GM19452 (cell line): ENCODE measurements around the gene ZRANB1.
A peak's percentile ranks its signal among the peaks of the same experiment; 100 is the strongest.
"Not testable (repeated sequence)": the region's sequence is repeated elsewhere in the genome, so short reads cannot be mapped to it uniquely, and the experiment has no call there.

Source experiments
- ATAC-seq: cut with Tn5 transposase; IDR thresholded peaks from one replicate; pipeline ENCODE4 v1.9.1; 2021; ENCODE audit not compliant: unreplicated experiment

The ZRANB1 gene

DNA sequence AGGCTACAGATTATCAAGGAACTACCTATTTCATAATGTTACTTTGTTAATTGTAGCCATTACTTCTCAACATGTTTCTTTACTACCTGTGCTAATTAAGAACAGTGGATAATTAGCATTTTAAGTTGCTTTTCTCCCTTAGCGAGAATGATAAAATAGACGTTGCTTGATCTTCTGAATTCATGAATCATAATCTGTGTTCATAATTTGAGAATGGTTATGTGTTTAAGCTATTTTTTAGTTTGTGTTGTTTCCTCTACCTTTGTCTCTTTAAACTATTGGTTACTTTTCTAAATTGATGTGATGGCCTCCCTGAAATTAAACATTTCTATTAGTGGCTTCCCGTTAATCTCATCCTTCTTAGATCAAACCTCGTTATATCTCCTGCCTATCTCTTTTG lies at the start of gene ZRANB1:
ZRANB1 (plus strand) TSS at position 301 of the 400 bp plus-strand sequence. CDS start 371 bp downstream, outside the sequence.
- no peak for ATAC-seq

- ATAC-seq, result no peak
Observed at GRCh38 chr10:124892905-124893304, 49.0 kb upstream of the ZRANB1 start.

DNA sequence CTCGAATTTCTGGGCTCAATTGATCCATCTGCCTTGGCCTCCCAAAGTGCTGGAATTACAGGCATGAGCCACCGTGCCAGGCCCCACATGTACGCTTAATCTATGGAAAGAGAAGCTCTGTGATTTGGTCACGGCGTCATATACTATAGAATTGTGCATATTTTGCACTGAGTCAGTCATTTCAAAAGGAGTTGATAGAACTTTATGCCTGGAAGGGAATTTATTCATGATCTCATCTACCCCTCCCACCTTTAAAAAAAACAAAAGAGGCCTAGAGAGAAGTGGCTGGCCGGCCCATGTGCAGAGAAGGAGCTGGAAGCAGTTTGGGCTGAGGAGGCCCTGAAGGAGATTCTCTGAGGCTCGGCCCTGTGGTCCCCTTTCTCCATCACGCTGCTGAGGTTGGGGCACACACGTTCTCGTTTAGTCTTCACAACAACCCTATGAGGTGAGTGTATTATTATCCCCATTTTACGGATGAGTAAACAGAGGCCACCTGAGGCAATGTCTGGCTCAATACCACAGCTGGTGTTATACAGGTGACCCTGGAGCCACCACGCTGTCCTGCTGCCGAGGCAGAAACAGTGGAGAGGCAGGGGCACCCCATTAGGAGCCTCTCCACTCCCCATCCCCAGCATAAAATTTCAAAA lies 47.2 kb upstream of the ZRANB1 start:
- ATAC-seq, result no peak

DNA sequence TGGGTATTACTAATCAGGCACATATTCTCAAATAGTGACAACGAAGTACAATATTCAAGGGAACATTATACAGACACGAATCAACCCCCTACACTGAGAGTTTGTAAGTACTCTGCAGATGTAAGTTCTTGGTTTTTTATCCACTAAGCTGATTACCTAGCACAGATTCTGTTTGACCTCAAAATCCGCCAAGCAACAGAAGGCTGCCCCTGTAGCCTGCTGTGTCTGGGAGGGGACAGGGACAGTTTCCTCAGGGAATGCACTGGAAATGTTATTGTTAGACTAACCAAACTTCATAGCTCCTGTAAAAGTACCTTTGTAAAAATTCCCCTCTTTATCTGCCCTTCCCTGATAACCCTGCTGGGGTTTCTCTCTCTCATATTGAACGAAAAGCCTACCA lies 45.2 kb upstream of the ZRANB1 start:
- ATAC-seq, result no peak

DNA sequence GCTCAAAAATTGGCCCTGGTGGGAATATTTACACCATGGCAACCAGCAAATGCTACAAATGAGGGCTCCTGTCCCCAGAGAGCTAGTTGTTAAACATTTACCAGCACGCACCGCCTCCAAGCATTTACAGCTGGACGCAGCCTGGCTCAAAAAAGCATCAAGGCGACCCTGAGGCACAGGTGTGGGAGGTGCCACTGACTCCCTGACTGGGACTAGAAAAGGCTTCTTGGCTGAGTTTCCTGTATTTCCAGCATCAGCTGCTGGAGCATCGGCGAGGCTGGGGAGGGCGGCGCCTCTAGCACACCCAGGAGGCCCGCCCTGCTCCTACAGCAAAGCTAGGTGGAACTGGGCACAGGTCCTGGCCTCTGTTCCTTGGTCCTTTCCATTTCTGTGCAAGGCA lies 43.5 kb upstream of the ZRANB1 start:
- ATAC-seq, result no peak

DNA sequence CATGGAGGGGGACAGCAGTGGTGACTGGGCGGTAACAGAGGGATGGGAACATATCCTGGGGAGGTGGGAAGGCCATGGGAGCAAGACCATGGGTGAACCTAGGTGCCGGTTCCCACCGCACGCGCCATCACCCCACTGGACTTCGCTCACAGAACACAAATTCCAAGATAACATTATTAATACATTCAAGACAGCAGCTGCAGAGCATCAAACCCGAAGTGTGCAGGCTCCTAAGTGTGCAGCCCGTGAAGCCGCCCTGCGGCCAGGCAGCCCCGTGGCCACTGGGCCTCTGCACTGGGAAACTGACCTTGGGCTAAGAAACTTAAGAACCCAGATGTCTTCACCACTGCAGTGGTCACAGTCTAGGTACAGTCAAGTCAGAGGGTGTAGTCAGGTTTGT lies 42.8 kb upstream of the ZRANB1 start:
- ATAC-seq, result no peak

GRCh38 chr10:124902462-124902861 lies 39.5 kb upstream of the ZRANB1 start:
- ATAC-seq, result no peak

DNA sequence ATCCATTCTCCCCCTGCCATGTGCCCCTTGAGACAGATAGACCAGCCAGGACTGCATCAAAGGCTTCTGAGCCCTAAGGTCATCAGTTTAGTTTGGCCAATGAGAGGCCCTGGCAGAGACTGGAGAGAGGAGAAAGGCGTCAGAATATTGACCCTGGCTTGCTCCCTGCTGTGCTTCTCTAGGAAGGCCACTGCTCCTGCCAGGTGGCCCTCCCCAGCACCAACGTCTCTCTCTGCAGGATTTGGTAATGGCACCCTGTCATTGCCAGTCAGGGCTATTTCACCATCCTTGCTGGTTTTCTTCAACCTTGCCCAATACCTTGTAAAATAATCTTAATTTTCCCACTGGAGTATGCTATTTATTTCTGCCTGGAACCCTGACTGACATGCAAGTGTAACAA lies 38.8 kb upstream of the ZRANB1 start:
- ATAC-seq, result no peak

DNA sequence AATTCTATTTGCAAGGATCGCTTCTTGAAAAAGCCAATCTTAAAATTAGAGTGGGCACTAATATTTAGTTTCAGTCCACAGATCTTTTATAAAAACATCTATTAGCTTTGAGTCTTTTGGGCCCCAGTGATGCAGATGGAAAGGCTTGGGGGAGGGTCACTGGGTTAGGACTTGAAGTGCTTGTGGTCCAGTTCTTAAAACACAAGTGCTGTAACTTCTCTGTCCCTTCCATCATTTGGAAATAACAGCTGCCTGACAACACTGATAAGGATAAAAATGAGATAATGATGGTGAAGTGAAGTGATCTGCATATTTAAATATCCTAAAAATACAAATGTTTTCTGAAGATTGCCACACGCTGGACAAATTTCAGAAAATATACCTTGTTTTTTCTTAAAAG lies 37.1 kb upstream of the ZRANB1 start:
- no peak for ATAC-seq

DNA sequence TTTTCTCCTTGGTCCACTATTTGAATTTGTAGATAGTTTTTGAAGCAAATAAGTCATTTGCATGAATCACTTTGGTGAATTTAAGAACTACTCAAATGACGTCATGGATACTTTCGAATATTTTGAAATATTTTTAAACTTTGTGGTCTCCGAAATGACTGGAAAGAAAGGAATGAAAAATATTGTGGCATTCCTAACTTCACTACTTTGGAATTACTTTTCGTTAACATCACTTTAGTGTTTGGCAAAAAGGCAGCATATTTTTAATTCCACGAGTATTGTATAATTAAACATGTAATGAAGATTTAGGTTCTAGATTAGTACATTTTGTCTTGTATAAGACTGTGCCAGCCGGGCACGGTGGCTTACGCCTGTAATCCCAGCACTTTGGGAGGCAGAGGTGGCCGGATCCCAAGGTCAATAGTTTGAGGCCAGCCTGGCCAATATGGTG lies 35.3 kb upstream of the ZRANB1 start:
- no peak for ATAC-seq

- no peak for ATAC-seq
Observed at GRCh38 chr10:124909563-124909962, 32.4 kb upstream of the ZRANB1 start.

DNA sequence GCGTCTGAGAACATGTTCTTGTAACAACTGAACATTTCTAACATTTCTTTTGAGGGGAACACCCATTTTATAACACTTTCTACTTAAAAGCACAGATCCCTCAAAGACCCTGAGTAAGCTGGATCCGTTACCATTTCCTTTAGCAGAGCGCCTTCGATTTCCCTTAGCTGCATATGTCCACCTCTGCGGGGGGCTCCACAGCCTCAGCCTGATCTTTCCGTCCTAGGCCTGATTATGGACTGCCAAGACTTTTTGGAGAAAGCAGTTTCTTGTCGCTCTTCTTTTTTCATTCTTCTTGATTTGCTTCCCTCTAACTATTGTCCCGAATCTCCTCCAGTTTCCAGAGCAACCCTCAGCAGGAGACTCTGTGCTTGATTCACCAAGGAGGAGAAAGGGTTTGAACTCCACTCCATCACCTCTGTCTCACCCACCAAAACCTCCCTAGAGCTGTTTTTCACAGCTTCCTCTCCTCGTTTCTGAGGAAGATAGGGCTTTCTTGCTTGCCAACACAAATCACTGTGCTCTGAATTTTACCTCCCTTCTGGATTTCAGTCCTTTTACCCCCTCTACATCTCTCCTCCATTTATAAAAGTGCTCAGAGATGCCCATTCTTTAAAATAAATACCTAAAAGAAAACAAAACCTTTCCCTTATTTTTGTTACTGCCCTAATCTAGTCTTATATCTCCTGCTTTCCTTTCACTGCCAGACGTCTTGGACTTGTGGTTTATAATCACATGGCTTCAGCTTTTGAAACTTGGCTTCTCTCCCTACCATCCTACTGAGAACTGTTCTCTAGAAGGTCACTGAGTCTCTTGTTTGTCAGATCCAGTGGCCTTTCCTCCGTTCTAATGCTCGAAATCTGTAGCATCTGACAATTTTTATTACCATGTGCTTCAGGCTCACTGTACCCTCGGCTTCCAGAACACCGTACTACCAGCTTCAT lies 30.5 kb upstream of the ZRANB1 start:
- ATAC-seq, result no peak

GRCh38 chr10:124912101-124912886 lies 29.6 kb upstream of the ZRANB1 start:
- ATAC-seq, result no peak

DNA sequence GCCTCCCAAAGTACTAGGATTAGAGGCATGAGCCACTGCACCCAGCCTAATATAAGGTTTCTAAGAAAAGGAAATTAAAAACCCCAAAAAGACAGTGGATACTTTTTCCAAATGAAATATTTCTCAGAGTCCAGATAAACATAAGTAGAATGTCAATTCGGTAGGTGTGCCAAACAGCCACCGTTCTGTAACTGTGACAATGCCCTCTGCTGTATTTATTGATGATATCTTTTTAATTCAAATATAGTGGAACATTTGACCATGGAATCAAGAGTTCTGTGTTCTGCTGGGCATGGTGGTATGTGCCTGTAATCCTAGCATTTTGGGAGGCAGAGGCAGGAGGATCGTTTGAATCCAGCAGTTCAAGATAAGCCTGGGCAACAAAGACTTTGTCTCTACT lies 28.8 kb upstream of the ZRANB1 start:
- ATAC-seq, result no peak

- ATAC-seq, result not testable (repeated sequence)
Observed at GRCh38 chr10:124914398-124914797, 27.5 kb upstream of the ZRANB1 start.

- peak; percentile 11 for ATAC-seq
Observed at GRCh38 chr10:124916098-124916584, 25.8 kb upstream of the ZRANB1 start.

DNA sequence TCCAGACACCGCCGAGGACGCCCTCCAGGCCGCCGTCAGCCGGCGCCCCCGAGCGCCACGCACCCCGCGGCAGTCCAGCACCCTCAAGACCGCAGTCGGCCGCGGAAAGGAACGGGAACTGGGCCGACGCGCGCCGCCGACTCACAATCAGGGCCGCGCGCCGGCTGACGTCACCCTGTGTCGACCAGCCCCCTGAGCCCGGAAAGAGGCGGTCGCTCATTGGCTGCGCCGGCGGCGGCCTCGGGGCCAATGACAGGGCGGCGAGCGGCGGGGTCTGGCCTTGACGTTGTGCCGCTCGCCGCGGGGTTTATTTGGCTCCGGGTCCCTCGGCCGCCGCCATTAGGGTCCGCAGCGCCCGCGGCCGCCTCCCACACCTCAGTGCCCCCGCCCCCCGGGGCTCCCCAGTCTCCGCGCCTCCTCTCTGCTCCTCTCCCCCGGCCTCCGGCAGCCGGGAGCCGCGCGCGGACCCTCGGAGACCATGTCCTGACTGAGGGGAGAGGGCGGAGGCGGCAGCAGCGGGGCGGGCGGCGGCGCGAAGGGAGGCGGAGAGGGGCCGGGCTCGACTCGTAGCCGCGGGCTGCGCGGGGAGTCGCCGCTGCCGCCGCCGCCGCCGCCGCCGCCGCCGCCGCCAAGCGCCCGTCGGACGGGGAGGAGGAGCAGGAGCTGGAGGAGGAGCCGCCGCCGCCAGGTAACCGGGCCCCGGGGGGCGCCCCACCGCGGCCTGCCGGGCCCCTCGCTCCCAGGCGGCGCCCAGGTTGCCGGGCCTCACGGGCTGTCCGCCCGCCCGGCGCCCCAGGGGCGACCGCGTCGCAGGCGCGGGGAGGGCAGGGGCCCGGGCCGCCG lies 25.1 kb upstream of the ZRANB1 start:
- peak; percentile 93 for ATAC-seq

DNA sequence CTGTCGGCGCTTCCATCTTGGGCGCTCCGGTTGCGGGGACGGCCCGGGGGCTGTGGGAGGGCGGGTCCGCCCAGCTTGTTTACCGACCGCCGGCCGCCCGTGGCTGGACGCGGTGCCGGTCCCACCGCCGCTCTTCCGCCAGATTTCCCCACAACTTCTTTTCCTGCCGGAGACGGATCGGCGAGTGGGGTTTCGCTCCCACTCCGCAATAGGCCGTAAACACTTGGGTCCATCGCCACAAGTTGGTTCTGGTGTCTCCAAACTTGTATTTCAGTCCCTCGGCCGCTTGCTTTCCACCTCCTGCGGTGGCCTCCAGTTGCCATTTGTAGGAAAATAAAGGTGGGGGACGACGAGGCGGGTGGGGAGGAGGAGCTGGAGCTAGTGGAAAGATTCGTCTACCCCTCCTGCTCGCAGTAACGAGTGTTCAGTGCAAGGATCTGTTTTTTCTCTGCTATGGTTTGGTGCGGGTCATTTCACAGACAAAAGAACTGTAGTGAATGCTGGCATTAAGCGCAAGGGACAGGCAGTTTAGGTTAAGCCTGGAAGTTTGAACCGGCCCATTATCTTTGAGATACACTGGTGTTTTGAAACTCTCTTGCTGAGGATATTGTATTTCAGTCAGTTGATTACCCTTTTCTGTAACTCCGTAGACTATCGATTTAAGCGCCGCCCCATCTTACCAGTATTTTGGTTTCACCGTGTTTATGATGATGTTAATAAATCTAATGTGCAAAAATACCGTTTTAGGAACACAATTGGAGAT lies 24.3 kb upstream of the ZRANB1 start:
- ATAC-seq, result peak; percentile 2

DNA sequence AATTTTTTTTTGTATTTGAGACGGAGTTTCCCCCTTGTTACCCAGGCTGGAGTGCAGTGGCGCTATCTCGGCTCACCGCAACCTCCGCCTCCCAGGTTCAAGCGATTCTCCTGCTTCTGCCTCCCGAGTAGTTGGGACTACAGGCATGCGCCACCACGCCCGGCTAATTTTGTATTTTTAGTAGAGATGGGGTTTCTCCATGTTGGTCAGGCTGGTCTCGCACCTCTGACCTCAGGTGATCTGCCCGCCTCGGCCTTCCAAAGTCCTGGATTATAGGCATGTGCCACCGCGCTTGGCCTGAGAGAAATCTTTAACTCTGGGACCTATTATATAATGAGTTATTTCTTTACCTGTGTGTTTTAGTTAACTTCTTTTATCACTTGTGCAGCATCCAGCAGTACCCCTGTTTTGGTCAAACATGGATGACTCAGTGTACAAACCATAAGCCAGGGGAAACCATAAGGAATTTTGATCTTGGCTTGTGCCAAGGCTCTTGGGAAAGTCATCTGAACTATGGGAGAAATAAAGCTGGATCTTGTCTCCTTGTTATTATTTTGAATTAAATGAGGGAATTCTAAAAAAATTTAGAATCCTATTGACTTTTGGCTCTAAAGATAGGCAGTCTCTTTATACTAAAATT lies 23.6 kb upstream of the ZRANB1 start:
- ATAC-seq, result no peak
